Middle frontal gyrus (tissue), 1 donor: ENCODE results near the gene TWIST1.

Experiments
- DNase-seq: peaks from one replicate; pipeline ENCODE4 v3.0.0-alpha.2; 2015; ENCODE audit warnings: low spot score; ENCODE audit errors: extremely low spot score

The TWIST1 gene

GRCh38 chr7:19097165-19098055 is 20.0 kb downstream of the TWIST1 start:
- DNase-seq = no peak

- no peak for DNase-seq
Measured at GRCh38 chr7:19095353-19095860, 22.0 kb downstream of the TWIST1 start.

- no peak for DNase-seq
Measured at GRCh38 chr7:19094598-19095352, 22.7 kb downstream of the TWIST1 start.

- no peak for DNase-seq
Measured at GRCh38 chr7:19094138-19094537, 23.3 kb downstream of the TWIST1 start.

- no peak for DNase-seq
Measured at GRCh38 chr7:19091550-19092200, 25.8 kb downstream of the TWIST1 start.

- no peak for DNase-seq
Measured at GRCh38 chr7:19090526-19090925, 26.9 kb downstream of the TWIST1 start.

DNA sequence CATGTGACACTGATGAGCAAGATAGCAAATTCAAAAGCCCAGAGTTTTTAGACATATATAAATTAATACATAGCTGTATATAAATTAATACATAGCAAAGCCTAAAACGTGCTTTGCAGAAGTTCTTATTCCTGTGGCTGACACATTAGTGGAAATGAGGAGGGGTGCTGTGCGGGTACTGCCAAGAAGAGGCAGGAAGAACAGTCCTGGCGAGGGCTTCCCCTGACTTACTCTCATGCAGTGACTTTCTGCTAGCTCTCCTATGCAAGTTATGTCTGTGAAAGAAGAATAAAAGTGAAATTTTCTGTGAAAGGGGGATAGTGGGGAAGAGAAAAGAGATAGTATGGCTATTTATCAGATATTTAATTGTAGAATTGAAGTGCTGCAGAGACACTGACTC is 27.6 kb downstream of the TWIST1 start:
- DNase-seq = no peak

DNA sequence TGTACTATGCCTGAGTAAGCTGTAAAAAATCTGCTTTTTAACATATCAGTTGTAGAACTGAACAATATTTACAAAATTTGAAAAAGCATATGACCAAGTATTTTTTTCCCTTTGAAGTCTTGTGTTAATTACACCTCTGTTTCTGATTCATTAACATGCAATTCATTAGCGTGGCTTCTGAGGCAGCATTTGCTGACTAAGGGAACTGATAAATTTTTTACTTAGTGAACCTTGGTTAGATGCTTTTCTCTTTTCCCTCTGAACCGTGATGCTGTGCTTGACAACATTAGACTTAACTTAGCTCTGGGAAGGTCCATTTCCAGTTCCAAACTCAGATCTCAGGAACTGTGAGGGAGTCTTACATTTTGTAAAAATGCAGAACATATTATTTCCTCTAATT is 28.1 kb downstream of the TWIST1 start:
- DNase-seq = no peak

DNA sequence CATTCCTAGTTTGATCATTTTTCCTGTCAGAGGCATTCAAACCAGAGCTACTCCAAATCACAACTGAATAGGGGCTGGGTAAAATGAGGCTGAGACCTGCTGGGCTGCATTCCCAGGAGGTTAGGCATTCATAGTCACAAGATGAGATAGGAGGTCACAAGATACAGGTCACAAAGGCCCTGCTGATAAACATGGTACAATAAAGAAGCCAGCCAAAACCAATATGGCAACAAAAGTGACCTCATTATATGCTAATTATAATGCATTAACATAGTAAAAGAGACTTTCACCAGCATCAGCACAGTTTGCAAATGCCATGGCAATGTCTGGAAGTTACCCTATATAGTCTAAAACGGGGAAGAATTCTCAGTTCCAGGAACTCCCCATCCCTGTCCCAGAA is 37.3 kb downstream of the TWIST1 start:
- no peak for DNase-seq

- DNase-seq = no peak
Measured at GRCh38 chr7:19079066-19079465, 38.4 kb downstream of the TWIST1 start.

DNA sequence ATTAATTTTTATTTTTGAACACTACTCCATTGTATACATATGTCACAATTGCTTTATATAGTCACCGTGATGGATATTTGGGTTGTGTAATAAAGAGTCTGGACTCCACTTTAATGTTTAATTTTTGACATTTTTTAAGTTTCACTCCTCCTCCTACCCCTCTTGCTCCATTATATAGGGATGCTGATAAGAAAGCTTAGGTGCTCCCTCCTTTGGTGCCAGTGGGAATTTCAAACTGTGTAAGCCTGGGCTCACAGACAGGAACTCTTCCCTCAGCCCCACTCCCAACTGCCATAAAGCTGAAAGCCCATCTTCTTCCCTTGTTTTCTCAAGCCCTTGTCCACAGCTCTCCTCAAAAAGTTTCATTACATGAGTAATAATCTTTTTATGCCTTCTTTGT is 47.6 kb downstream of the TWIST1 start:
- DNase-seq = no peak

GRCh38 chr7:19066170-19066569 is 51.3 kb downstream of the TWIST1 start:
- no peak for DNase-seq
